ENCODE data around the gene ADH1B. TPM values are rescaled to one million over a fixed set of nuclear protein-coding genes. Genes with fewer than 3 reads are reported as not detected.

Gene ADH1B
- total RNA-seq, 2 experiments from 2014 or later = not detected

DNA sequence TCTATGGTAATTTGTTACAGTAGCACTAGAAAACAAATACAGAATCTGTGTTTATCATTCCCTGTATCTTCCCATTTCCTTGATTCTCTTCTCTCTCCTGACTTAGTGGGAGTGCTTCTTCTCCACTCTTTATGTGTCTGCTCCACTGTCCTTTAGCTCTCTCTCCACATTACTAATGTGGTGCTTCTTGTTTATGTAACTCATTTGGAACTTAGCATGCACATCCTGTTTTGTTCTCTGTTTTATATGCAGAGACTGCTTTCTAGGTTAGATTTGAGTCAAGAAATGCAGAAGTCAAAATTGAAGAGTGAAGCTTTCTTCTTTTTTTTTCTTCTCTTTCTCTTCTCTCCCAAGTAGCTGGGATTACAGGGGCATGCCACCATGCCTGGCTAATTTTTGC, 56.3 kb downstream of the ADH1B start:
- DNase-seq = no peak
- Mint-ChIP-seq H3K36me3 (ENCODE audit: low read depth) (no peaks in the 10 kb centered on the region), H3K9me3 (peaks cover 5% of the 10 kb centered on the region), H3K27me3 (no peaks in the 10 kb centered on the region), H3K4me3 (no peak overlapping the region), H3K4me1 (ENCODE audit: low read depth) (no peaks in the 10 kb centered on the region), H3K27ac (no peak overlapping the region)
- ChIA-PET CTCF (no interaction called here), POLR2A (no interaction called here)
- no peak for ATAC-seq
- TF ChIP-seq, protein P1, sequence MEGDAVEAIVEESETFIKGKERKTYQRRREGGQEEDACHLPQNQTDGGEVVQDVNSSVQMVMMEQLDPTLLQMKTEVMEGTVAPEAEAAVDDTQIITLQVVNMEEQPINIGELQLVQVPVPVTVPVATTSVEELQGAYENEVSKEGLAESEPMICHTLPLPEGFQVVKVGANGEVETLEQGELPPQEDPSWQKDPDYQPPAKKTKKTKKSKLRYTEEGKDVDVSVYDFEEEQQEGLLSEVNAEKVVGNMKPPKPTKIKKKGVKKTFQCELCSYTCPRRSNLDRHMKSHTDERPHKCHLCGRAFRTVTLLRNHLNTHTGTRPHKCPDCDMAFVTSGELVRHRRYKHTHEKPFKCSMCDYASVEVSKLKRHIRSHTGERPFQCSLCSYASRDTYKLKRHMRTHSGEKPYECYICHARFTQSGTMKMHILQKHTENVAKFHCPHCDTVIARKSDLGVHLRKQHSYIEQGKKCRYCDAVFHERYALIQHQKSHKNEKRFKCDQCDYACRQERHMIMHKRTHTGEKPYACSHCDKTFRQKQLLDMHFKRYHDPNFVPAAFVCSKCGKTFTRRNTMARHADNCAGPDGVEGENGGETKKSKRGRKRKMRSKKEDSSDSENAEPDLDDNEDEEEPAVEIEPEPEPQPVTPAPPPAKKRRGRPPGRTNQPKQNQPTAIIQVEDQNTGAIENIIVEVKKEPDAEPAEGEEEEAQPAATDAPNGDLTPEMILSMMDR (IDR thresholded peaks at IDR 0.05) = no peak
- intact Hi-C loops (cut with micrococcal nuclease) = no loop called here

Other genes with a start within 250 kb of the ADH1B start
- 100 to 1,000 TPM; 114 to 118 TPM for gene ADH5, start 232.6 kb downstream of the ADH1B start, total RNA-seq
- not detected for gene ADH4, start 177.1 kb downstream of the ADH1B start, total RNA-seq
- gene ADH6, start 102.2 kb downstream of the ADH1B start, total RNA-seq = not detected
- gene ADH1A, start 30.4 kb downstream of the ADH1B start, total RNA-seq = not detected
- gene ADH1C, start 31.3 kb upstream of the ADH1B start, total RNA-seq = not detected
- gene ADH7, start 113.9 kb upstream of the ADH1B start, total RNA-seq = not detected
- gene C4orf17, start 189.6 kb upstream of the ADH1B start, total RNA-seq = not detected
- 1 to 10 TPM; 7.7 to 8.0 TPM for gene TRMT10A, start 242.6 kb upstream of the ADH1B start, total RNA-seq